ENCODE results near the gene TACR1.
A peak's percentile ranks its signal among the peaks of the same experiment; 100 is the strongest.
"Not testable (repeated sequence)": the region's sequence is repeated elsewhere in the genome, so short reads cannot be mapped to it uniquely, and the experiment has no call there.

The TACR1 gene, protein sequence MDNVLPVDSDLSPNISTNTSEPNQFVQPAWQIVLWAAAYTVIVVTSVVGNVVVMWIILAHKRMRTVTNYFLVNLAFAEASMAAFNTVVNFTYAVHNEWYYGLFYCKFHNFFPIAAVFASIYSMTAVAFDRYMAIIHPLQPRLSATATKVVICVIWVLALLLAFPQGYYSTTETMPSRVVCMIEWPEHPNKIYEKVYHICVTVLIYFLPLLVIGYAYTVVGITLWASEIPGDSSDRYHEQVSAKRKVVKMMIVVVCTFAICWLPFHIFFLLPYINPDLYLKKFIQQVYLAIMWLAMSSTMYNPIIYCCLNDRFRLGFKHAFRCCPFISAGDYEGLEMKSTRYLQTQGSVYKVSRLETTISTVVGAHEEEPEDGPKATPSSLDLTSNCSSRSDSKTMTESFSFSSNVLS

DNA sequence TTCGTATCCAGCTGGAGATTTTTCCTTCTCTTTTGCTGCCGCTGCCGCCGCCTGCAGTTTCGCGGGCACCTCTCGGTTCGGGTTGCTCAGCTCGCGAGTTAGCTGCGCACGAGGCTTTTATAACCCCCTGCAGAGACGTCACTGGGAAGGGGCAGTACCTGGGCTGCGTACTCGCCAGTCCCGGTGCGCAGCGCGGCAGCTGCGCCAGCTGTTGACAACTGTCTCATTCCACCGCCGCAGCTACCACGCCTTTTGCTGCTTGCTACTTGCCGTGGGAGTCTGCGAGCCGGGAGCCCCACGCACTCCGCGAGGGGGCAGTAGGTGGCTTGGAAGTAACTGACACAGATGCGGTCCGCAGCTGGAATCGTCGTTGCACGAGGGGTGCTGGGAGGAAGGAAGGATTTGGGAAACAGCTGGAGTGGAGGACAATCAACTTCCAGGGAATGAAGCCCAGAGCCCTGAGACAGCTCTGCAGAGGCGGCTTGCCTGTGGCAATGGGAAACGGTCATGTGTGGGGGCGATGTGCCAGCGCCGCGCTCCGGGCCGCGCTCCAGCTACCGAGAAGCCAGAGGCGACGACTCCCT, at the start of gene TACR1:
Gene TACR1, minus strand, starts transcription at position 93 of the 584 bp plus-strand sequence. CDS start 586 bp downstream, outside the sequence.
- peak; percentile 56 for DNase-seq (ENCODE audit: low read depth)

GRCh38 chr2:75248581-75248980, 49.3 kb upstream of the TACR1 start:
- DNase-seq (ENCODE audit: low read depth), result peak; percentile 61

- DNase-seq (ENCODE audit: low read depth), result no peak
Measured at GRCh38 chr2:75246441-75247167, 47.3 kb upstream of the TACR1 start.

- DNase-seq (ENCODE audit: low read depth), result no peak
Measured at GRCh38 chr2:75243219-75243618, 43.9 kb upstream of the TACR1 start.

DNA sequence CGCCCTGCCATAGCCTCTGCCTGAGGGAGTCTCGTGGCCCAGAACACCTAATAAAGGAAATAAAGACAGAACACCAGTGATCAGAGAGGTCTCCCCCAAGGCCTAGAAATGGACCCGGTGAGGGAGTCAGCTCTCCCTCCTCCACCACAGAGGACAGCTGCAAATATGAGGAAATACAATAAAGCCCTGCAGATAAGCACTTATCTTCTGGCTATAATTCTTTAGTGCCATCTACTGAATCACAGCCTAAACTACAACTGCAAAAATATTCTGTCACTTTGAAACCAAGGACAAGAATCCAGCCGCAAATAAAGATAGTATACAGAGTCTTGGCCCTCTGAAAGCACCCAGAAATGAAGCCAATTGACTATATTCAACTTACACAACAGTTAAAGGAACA, 42.4 kb upstream of the TACR1 start:
- DNase-seq (ENCODE audit: low read depth), result no peak

DNA sequence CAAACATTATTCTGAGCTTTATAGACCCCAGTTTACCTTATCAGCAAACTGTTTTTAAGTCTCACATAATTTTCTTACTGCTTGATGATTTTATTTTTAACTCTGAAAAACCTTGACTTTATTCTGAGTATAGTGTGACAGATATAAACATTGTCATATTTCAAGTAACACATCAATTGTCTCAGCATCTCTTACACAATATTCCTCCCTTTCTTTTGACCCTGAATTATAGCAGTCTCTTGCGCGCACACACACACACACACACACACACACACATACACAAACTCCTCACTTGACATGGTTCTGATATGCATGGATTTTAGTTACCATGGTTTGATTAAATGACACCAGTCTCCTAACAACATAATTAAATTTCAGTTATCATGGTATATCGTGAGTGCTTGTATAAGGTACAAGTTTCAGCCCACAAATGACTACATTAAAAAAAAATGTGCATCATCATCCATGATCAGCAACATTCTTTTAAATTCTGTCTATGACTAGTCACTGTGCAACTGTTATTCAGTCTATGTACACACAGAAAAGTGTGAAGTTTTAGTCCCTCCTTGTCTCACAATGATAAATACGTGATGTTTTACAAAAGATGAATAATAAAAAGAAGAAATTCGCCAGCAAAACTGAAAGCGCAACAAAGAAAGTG, 39.5 kb upstream of the TACR1 start:
- peak; percentile 31 for DNase-seq (ENCODE audit: low read depth)

DNA sequence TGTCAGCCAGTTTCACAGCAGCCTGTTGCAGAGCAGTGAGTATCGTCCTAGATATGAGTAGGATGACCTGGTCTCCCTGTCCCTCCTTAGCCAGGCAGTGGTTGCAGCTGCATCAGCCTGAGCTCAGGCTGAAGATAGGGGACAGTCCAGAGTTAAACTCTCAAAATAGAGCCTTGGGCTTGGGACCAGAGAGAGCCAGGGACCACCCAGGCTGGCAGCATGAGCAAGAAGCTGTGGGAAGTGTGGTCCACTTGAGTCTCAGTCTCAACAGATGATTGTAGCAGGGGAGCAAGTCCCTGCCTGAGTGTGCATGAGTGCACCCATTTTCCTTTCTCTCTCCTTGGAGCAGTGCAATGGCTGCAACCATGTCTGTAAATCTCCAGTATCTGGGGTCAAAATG, 38.0 kb upstream of the TACR1 start:
- no peak for DNase-seq (ENCODE audit: low read depth)

GRCh38 chr2:75233965-75234364, 34.6 kb upstream of the TACR1 start:
- no peak for DNase-seq (ENCODE audit: low read depth)

DNA sequence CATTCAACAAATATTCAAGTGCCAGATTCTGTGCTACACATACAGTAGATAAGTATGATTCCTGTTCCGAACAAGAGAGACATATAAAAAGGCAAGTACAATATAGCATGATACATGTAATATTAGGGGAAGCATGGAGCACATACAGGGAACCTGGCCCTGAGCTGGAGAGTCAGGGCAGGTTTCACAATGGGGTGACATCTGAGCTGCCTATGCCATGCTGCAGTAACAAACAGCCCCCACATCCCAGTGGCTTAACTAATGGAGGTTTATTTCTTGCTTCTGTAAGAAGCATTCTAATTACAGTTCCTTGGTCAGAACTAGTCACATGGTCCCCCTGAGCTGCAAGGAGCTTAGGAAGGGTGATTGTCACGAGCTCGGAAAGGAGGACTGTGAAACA, 27.3 kb upstream of the TACR1 start:
- DNase-seq (ENCODE audit: low read depth), result no peak

DNA sequence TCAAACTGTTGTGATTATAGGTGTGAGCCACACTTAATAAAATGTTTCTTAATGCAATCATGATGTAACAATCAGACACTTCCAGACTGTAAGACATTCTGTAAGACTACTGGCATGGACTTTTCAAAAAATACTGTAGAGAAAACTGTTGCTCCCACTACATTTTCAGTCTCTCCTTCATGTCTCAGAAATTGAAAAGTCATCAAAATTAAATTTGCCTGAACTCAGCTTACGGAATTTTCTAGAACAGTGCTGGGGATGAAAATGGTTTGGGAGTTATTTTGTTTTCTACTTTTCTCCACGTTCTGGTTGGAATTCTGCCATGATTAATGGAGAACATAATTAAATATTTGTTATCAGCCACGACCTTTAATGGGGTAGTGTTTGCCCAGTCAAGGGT, 26.8 kb upstream of the TACR1 start:
- no peak for DNase-seq (ENCODE audit: low read depth)

GRCh38 chr2:75224636-75225094, 25.3 kb upstream of the TACR1 start:
- DNase-seq (ENCODE audit: low read depth), result no peak

GRCh38 chr2:75222527-75222926, 23.2 kb upstream of the TACR1 start:
- no peak for DNase-seq (ENCODE audit: low read depth)

- peak; percentile 39 for DNase-seq (ENCODE audit: low read depth)
Measured at GRCh38 chr2:75221862-75222261, 22.5 kb upstream of the TACR1 start.

DNA sequence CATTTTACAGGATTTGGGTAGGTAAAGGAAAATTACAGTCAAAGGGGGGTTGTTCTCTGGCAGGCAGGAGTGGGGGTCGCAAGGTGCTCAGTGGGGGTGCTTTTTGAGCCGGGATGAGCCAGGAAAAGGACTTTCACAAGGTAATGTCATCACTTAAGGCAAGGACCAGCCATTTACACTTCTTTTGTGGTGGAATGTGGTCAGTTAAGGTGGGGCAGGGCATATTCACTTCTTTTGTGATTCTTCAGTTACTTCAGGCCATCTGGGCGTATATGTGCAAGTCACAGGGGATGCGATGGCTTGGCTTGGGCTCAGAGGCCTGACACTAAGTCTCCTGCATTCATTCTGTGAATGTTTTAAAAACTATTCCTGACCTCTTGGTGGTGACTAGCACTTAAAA, 19.9 kb upstream of the TACR1 start:
- DNase-seq (ENCODE audit: low read depth), result not testable (repeated sequence)

- no peak for DNase-seq (ENCODE audit: low read depth)
Measured at GRCh38 chr2:75211266-75211770, 12.0 kb upstream of the TACR1 start.

DNA sequence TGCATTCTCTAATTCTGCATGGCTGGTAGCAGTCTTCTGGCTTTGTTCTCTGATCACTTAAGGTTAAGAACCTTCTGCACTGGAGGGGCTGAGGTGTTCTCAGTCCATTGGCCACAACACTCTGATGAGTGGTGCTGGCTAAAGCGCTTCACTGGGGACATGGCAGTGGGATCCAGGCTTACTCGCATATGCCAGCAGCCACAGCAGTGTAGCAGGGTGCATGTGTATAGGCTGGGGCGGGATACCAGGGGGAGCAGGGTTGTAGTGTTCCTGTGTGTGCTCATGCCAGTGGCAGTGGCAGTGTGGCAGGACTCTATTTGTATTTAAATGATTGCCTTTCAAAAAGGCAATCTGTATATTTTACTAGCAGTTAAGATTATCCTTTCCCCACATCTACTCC, 11.1 kb upstream of the TACR1 start:
- no peak for DNase-seq (ENCODE audit: low read depth)

GRCh38 chr2:75208738-75209137, 9.4 kb upstream of the TACR1 start:
- no peak for DNase-seq (ENCODE audit: low read depth)

- no peak for DNase-seq (ENCODE audit: low read depth)
Measured at GRCh38 chr2:75204833-75205232, 5.5 kb upstream of the TACR1 start.

- DNase-seq (ENCODE audit: low read depth), result no peak
Measured at GRCh38 chr2:75202359-75202758, 3.0 kb upstream of the TACR1 start.

DNA sequence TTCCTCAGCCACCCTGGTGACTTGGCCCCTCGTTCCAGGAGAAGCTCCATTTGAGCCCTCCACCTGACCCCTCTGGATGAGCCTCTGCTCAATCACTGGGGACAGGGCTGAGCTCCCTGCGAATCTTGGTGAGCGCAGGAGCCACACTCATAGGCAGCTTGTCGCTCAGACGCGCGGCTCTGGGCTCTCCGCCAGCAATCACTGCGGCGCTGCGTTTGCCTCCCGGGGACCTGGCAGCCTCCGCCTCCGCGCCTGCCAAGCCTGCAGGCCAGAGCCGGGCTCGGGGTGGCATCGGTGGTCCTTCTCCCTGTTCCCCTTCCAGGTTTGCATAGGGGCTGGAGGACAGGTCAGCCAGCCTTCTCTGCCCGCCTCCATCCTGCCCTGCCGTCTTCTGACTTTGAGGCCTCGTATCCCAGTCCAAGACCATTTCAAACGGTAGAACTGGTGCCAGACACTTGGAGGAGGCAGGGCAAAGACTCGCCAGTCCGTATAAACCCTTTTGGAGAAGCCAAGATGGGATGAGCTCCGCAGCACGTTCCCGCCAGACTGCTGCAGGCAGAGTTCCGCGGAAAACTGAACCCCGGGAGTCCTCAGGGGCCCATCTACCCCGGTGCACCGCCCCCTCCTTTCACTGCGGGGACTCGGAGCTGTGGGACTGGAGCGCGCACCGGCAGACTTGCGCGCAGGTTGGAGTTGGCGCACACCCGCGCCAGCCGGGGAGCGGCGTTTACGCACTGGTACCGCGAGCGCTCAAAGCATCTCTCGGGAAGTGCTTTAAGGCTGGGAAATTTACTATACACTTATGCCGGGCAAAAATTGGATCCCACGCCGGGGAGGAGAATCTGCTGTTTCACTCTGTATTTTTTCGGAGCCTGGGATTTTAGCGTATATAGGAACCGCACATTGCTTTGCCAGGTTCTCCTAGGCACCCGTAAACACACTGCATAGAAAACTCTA, 1.1 kb upstream of the TACR1 start:
- DNase-seq (ENCODE audit: low read depth), result peak; percentile 8

GRCh38 chr2:75195076-75195691, 4.1 kb downstream of the TACR1 start:
- DNase-seq (ENCODE audit: low read depth), result no peak
